DMS153 treated with DMSO at 0.1 percent for 48 hours (cell line): ENCODE results near the gene TMEM140.

Source experiments
- DNase-seq: peaks from one replicate; lab custom pipeline; 2025; ENCODE audit not compliant: unreplicated experiment; lab: John Stamatoyannopoulos, UW

TMEM140 gene

DNA sequence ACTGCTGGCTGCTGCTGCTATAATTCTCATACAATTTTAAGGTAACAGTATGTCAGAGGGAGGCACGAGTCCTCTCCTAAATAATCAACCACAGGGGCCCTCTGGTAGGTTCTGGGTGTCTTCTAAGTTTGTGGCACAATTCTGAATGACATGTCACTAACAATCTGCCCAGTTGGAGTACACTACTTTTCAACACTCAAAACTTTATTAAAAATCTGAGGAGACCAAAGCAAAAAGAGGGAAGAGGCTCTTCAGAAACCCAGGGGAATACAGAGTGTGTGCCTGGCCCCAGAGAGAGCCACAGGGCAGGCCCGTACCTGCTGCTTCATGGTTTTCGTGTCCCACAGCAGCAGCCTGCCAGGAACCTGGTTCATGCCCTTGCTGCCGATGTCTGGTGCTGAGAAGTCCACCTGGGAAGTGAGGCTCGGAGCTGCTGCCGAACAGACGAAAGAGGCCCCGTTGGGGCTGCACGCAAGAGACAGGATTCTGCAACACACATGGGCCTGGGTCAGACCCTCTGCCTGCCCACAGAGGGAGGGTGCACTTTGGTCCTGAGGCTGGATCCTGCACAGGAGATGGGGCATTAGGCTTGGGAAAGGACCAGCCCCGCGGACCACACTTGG lies 45.2 kb downstream of the TMEM140 start:
- no peak for DNase-seq

DNA sequence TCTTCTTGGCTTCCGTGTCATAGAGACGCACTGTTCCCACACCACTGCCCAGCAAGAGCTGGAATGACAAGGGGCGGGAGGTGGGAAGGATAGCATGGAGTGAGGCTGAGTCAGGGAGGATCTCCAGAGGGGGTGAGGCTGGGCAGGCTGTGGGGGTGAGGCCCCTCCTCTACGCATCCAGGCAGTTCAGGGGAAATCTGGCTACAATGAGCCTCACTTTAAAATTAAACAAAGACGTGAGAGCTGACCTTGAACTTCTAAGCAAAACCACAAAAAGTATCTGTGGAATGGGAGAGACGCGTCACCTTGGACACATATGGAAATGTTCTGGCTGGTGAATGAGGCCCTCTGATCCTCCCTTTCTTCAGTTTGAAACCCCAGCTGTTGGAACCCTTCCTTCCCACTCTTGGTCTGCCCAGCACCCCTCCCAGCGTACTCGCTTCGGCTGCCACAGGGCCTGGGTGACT lies 45.8 kb downstream of the TMEM140 start:
- DNase-seq: no peak

DNA sequence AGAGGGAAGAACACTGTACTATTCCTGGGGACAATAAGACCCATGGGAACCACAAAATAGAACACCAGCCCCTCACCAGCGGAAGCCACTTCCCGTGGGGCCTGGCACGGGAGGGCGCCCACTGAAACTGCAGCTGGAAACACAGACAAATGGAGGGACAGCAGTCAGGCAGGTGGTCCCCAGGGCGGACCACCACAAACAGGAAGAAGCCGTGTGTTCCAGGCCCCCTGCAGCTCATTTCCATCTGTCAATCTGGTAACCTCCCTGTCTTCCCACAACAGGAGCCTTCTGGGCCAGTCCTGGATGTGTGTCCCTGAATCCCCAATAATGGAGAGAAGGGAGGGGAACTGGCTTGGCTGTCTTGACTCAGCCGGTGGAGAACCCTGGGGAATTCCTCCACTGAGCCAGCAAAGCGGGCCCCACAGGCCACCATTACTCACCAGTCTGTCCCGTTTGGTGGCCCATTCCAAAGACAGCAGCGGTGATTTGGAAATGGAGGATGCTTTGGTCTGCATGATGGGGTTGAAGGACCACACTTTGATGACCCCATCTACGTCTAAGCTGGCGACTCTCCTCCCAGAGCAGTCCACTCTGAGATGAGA lies 46.7 kb downstream of the TMEM140 start:
- DNase-seq: no peak

DNA sequence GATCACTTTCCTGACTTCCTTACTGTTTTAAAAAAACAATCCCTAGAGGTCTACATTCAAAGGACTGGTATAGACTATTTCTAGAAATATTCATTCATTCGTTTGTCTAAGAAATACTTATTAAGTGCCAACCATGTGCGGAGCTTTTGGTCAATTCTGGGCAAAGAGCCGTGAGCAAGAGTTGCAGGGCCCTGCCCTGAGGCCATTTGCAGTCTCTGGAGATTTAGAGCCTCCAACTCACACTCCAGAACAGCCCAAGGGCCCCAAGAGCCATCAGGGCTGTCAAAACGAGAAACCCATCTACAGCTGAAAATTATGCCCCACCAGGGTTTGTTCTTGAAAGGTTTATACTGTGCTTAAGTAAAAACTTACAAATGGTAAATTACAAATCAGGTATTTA lies 47.3 kb downstream of the TMEM140 start:
- no peak for DNase-seq

DNA sequence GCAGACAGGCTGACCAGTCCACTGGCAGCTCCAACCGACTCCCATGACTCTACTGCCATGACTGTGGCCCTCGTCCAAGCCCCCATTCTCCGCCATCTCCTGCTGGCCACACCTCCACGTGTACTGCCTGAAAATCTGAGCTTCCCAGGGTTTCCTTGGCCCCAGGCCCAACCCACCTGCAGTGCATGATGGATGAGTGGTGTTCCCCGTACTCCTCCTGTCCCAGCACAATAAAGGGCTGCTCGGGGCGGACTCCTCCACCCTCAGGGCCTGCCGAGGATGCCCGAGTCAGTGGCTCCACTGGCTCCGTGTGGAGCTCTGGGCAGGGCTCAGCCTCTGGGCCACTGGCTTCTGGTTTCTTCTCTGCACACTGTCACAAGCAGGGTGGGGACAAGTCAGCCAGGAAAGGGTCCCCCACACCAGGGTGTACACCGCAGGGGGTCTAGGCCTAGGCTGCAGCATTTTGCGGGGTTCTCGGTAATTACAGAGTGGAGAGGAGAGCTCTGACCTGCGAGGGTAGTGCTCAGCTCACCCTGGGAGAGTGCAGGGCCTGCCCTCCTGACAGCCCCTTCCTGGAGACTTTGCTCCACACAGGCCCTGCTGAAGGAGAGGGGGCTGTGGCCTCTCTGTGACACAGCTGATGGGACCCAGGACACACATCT lies 48.2 kb downstream of the TMEM140 start:
- no peak for DNase-seq

DNA sequence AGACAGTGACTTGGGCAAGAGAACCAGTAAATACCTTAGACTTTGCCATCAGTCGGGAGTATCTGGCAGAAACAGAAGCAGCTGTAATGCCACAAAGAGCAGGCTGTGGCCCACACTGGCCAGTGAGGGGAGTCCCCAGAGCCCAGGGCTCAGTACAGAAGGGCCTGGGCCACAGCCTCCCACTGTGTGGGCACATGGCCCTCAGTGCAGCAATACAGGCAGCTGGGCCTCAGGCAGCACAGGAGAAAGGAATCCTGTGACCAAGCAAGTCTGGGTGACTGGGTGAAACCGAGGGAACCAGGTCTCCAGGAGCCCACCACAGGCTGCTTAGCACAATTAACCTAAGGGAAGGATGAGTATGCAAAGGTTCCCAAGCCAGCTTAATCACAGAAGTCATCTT lies 49.5 kb downstream of the TMEM140 start:
- no peak for DNase-seq

DNA sequence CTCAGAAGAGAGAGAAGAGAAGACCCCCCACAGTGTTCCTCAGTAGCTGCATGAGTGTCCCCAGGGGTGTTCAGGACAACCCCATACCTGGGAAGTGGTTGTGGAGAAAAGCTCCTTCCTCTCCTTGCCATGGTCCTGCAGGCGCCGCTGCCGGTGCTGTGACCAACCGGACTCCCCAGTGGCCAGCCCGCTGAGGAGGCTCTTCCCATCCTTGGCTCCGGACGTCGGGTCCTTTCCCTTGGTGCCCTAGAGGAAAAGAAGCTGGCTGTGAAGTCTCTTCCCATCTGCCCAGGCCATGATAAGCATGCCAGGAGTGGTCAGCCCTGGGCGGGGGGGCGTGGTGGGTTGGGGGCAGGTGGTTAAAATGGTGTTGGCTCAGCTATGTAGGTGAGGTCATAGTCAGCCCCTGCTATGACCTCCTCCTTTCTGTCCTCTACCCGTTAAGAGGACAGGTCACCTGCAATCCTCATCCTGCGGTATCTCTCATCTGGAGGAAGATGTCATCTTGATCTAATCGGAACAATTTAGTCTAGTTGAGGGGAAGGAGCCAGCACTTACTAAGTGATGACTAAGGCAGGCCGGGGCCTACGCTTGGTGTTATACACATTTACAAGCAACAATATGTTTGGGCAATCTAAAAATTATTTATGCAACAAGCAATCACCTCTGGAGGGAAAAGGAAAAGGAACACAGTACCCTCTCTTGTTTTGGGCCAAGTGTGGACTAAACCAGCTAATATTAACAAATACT lies 50.2 kb downstream of the TMEM140 start:
- no peak for DNase-seq

DNA sequence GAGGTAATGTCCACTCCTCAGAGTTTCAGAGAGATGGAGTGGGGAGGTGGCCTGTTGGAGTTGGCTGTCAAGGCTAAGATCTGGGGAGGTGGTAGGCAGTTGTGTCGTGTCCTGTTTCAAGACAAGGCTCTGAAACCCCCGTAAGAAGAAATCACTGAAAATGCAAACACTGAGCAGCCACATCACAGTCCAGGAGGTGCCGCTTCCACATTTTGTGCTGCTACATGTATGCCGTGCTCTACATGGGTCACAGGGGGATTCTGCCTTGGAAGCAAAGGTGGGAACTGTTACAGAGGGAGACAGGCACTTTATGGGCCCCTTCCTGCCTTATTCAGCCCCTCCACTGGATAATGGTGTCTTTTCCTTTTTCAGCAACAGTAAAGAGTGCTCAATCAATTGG lies 51.6 kb downstream of the TMEM140 start:
- no peak for DNase-seq

DNA sequence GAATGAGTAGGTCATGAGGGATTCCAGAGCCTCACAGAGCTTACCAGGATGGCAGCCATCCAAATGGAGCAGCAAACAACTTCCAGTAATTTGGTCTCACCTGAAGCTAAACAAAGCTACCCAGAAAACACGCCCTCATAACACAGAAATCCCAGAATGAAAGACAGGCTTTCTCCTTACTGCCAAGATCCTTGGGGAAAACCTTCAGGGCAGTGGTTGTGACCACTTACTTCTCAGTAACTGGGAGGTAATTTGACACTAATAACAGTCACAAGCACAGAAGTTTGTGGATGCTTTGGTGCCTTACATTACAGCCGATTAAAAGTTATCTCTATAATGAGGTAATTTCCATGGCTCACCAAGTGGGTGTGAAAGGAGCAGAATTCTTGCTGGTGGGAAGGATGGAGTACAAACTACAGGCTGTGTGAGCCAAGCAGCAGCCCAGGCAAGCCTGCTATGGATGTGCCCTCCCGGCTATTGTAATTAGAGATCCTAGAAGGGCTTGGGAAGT lies 53.0 kb downstream of the TMEM140 start:
- DNase-seq: no peak

DNA sequence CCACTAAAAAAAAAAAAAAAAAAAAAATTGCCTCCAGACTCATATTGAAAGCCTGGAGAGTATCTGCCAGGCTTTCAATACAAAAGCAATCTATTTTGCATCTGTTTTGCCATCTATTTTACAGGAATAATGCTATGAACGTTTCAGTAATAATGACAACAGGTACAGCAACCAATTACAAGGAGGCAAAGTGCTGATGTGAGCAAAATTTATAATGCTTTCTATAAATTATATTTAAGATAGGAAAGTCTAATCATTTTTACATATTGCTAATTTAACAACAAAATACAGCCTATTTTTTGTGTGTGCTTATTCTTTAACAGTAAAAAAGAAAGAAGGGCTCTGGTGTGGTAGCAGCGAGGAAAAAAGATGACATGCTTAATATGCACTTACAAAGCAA lies 53.5 kb downstream of the TMEM140 start:
- DNase-seq: no peak

DNA sequence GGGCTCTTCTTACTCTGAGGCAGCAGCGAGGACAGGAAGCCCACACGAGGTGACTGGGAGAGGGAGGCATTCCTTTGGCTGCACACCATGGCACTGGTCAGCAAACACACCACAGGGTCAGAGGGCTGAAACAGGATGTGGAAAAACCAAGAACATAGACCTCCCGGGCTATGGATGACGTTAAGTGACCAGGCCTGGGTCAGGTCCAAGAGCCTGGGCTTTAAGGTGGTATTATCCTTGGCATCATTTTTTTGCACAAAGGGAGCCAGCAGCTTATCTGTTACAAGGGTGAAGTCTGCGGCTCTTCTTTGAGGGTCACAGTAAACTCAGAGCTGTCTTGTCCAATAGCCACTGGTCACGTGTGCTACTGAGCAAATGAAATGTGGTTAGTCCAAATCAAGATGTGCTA lies 56.5 kb downstream of the TMEM140 start:
- DNase-seq: no peak

DNA sequence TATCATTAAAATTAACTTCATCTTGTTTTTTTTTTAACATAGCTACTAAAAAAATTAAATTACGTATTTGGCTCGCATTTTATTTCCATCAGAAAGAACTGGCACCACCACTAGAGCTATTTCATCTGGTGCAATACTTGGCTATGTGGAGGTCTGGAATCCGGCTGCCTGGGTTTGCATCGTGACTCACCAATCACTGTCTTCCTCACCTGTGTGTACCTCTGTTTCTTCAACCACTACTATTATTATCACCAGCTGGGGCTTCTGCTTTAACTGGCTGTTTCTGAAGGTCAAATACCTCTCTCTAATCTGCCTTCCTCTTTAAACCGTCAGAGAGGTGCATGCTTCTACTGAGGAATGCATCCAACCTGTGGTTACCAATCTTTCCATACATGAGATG lies 57.0 kb downstream of the TMEM140 start:
- no peak for DNase-seq

DNA sequence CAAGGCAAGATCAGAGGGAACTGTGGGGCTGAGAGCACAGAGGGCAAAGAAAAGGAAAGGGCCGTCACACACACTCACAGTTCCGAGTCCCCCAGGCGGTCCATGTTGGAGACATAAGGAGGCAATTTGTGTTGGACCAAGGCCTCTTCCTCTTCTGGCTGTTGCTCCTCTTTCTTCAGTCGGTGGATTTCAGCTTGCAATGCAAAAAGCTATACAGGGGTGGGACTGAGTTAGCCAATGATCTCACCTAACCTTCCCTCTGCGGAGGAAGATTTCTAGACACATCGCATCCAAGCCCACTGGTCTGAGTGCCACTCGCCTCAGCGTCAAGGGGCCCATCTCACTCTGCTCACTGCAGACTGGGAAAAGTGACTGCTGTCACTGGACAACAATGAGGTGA lies 58.0 kb downstream of the TMEM140 start:
- DNase-seq: no peak

DNA sequence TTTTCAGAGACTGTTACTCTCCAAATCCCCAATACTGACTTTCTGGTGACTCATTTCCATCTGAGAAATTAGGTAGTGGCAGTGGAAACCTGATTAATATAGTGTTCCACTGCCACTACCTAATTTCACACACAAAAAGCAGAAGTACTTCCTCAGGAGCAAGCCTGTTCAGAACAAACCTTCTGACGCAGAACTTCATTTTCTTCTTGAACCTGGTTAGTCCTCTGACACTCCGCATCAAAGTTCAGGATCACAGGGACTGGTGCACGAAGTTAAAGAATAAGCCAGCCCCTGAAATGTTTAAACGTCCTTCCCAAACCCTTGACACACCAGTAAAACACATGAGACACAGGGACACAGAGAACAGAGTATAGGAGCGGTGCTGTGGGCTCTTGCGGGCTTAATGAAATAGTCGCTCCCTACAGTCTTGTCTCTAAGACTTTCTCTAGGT lies 59.1 kb downstream of the TMEM140 start:
- DNase-seq: no peak

DNA sequence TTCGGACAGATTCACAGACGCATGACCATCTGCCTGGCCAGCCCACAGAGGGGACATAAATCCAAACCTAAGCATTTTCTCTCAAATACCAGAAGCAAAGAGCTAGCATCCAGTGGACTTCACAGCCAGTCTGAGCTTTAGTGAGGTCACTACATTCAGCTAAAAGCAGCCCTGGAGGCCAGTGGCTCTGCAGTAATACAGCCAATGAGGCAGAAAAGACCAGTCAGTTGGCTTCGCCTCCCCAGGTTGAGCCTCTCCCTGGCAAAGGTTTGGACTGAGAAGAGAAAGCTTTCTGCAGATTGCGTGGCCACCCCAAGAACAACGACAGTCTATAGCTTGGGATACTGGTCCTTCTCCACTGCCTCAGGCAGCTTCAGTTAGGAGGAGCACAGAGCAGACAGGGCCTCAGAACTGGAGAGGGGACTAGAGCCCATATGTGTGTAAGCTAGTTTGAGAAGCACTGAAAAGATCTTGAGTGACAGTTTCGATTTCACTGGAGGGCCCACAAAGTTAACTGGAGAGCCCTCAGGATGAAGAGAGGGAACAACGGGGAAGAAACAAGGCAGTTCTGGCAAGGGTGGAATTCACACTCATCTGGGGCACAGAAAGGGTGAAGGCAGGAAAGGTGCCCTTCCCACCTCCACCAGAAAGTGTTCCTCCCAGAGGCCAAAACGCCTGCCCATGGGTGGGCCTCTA lies 59.7 kb downstream of the TMEM140 start:
- no peak for DNase-seq

DNA sequence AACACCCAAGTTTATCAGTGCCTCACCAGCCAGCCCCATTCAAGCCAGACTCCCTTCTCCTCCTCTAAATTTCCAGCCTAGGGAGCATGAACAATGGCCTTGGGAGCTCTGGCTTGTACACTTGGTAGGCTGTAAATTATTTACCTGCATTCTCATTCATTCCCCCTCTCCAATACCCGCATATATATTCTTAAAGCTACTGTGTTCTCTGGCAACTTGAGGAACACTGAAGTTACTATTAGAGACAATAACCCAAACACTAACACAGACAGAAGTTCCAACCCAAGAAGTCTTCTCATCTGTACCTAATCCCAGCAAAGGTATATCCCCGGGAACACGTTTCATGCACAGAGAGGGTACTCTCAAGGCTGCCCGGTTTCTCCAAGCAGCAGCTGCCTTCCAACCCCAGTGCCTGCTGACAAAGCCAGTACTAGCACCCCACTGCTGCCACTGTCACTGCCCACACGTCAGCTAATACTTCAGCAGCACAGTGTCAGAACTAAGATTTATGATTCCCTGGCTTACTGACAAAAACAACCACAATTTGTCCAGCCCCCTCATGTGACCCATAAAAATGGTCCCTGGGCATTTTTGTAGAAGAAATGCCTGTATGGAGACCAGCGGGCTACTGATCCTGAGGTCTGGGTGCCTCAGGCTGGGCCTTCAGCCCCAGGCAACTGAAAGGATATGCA lies 60.4 kb downstream of the TMEM140 start:
- no peak for DNase-seq

DNA sequence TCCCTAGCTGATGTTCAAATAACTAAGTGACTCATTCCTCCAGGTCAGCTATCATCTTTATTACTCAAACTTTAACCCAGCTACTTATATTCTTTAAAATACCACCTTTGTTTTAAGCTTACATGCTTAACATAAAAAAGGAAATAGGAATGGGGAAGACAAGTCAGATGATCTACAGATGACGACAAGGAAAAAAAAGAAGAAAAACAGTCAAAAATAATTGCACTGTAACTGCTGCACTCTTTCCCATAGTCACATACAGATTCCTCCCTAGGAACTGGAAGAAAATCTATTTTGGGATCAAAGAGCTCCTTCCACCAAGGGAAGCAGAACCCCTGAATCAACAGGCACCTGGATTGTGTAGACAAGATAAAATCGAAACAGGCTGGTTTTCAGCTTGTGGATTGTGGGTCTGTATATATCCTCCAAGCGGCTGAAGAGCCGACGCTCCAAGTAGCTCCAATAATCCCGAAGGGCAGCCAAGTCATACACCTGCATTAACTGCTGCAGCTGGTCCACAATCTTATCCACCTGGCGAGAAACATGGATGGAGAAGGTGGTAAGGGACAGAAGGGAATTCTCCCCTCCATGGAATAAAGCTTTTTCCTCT lies 61.5 kb downstream of the TMEM140 start:
- no peak for DNase-seq

DNA sequence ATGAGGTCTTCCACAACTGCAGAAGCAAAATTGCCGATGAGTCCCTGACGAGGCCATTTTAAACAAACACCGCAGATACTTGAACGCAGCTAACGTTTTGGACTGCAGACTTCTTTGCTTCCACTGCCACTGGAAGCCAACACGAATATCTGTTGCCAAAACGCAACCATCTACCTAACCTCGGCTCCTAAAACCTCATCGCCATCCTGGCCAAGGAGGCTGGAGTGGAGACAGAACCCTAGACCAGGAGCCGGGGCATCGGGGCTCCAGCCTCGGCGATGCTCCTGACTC lies 63.0 kb downstream of the TMEM140 start:
- no peak for DNase-seq

DNA sequence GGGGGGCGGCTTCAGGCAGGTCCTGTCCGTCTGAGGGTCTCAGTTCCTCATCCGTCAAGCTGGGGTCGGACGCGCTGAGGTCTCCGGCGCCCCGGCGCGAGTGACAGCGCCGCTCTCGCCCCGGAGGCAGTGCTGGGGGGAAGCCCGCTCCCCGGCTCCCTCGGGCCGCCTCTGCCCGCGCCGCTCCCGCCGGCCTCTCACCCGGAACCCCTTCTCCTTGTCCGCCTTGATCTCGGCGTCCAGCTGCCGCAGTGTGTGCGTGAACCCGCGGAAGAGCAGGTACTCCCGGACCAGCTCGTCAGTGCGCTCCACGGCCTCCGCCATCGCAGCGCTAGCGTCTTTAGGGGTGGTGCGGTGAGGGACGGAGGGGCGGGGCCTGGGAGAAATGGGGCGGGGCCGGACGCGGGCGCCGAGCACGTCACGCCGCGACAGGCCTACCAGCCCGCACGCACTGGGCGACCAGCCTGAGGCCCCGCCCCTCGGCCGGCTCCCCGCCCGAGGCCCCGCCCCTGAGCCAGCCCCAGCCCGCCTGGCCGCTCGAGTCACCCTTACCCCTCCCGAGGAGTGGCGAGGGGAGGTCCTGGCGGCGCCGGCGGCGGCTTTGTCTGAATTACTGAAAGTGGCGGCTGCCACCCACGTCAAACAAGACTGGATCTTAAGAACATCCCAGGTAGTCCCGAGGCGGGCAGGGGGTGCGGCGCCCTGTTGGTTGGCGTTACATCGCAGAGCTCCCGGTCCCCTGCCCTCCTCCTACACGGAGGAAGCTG lies 63.5 kb downstream of the TMEM140 start, which contains the start of gene WDR91:
Gene WDR91, minus strand, starts transcription at position 348 of the 767 bp plus-strand sequence. Its CDS starts 24 bp downstream, at position 324.
- DNase-seq: peak; percentile 69
